ENCODE measurements around the gene RNLS. TPM values are rescaled to one million over a fixed set of nuclear protein-coding genes. Genes with fewer than 3 reads are reported as not detected.

The RNLS gene
- total RNA-seq, 1 experiment from 2014 or later, result 8.7 TPM

GRCh38 chr10:88260329-88261051 is 322.6 kb downstream of the RNLS start:
- H3K9me3 Mint-ChIP-seq, result peaks cover 4% of the 10 kb centered on the region; the same call in 1 of the 2 replicates
- no peaks in the 10 kb centered on the region; the same call in 1 of the 2 replicates for H3K27me3 Mint-ChIP-seq (ENCODE audit: low read depth)
- no peak overlapping the region for H3K4me3 Mint-ChIP-seq
- TF ChIP-seq NR1H2 (CRISPR knock-in tag; IDR thresholded peaks at IDR 0.05), result no peak
- no peak for TF ChIP-seq MLX (CRISPR knock-in tag; IDR thresholded peaks at IDR 0.05)
- no peak for TF ChIP-seq TCF7 (CRISPR knock-in tag; IDR thresholded peaks at IDR 0.05; ENCODE audit: low read depth)
- TF ChIP-seq EMX1 (CRISPR knock-in tag; IDR thresholded peaks at IDR 0.05), result no peak
- TF ChIP-seq CDX4 (CRISPR knock-in tag; IDR thresholded peaks at IDR 0.05; ENCODE audit: borderline replicate concordance), result no peak
- no peak for TF ChIP-seq PRDM15 (CRISPR knock-in tag; IDR thresholded peaks at IDR 0.05)
- TF ChIP-seq OVOL2 (CRISPR knock-in tag; IDR thresholded peaks at IDR 0.05; ENCODE audit: borderline replicate concordance), result no peak
- no peak for TF ChIP-seq NR3C1 (CRISPR knock-in tag; conservative IDR thresholded peaks at IDR 0.05; ENCODE audit: low read depth)
- no peak for TF ChIP-seq ZNF416 (CRISPR knock-in tag; IDR thresholded peaks at IDR 0.05)
- no peak for TF ChIP-seq JAZF1 (CRISPR knock-in tag; IDR thresholded peaks at IDR 0.05)
- TF ChIP-seq CTCF (IDR thresholded peaks at IDR 0.05), result no peak
- TF ChIP-seq ATF3 (CRISPR knock-in tag; conservative IDR thresholded peaks at IDR 0.05), result no peak
- no peak for TF ChIP-seq JUN (CRISPR knock-in tag; IDR thresholded peaks at IDR 0.05)
- no peak for TF ChIP-seq MAX (CRISPR knock-in tag; IDR thresholded peaks at IDR 0.05)
- TF ChIP-seq RORB (CRISPR knock-in tag; IDR thresholded peaks at IDR 0.05), result no peak
- TF ChIP-seq ZNF396 (CRISPR knock-in tag; IDR thresholded peaks at IDR 0.05; ENCODE audit: borderline replicate concordance), result no peak
- TF ChIP-seq ZNF219 (CRISPR knock-in tag; IDR thresholded peaks at IDR 0.05; ENCODE audit: borderline replicate concordance), result no peak
- TF ChIP-seq ZNF425 (CRISPR knock-in tag; conservative IDR thresholded peaks at IDR 0.05), result no peak
- TF ChIP-seq FOXJ3 (CRISPR knock-in tag; IDR thresholded peaks at IDR 0.05; ENCODE audit: borderline replicate concordance), result no peak
- CTCF ChIA-PET, result no interaction called here
- DNase-seq (ENCODE audit: low spot score), result no peak
- ATAC-seq, result no peak
- POLR2A ChIA-PET, result no interaction called here
- no peaks in the 10 kb centered on the region for H3K36me3 Mint-ChIP-seq
- no peaks in the 10 kb centered on the region for H3K4me1 Mint-ChIP-seq
- H3K27ac Mint-ChIP-seq, result no peak overlapping the region

Measured in WTC11 (cell line).